GM08714 (cell line): ENCODE measurements around the gene PYDC2.

Experiments used
- H3K4me3 ChIP-seq: fragments of 200-500 bp; sonication (Bioruptor generic); 2 replicates; pipeline ENCODE4 v1.5.1; 2014; ENCODE audit warnings: mild to moderate bottlenecking, low read length, inconsistent platforms
- ZNF274 ChIP-seq: IDR thresholded peaks from 2 replicates; pipeline ENCODE4 v1.6.1; 2012; ENCODE audit warnings: mild to moderate bottlenecking, low read depth, low read length

Gene PYDC2

GRCh38 chr3:191500892-191501291 lies 39.9 kb downstream of the PYDC2 start:
- no peak overlapping the region for H3K4me3 ChIP-seq
- TF ChIP-seq ZNF274, result no peak

DNA sequence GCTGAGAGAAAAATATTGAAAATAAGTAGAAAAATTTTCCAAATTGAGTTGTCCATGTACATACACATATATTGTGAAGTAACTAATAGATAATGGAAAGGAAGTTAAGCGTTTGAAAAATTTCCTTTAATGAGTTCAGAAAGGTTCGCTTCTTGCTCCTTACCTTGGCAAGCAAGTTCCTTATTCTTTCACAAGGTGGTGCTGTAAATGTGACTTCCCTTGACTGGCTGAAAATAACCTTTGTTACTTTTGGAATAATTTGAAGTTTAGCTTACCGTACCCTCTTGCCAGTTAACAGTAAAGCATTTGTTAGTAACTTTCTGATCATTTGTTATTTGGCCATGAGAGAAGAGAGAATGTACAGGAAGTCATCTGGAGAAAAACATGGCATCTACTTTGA lies 41.6 kb downstream of the PYDC2 start:
- TF ChIP-seq ZNF274, result no peak
- H3K4me3 ChIP-seq, result no peak overlapping the region

- no peak overlapping the region for H3K4me3 ChIP-seq
- no peak for TF ChIP-seq ZNF274
Observed at GRCh38 chr3:191509078-191509477, 48.1 kb downstream of the PYDC2 start.
